ENCODE results near the gene TMEM120A.
A peak's percentile ranks its signal among the peaks of the same experiment; 100 is the strongest.

Gene TMEM120A

GRCh38 chr7:75968012-75968411 lies 26.4 kb downstream of the TMEM120A start:
- no peaks in the 10 kb centered on the region for H3K9me3 ChIP-seq (replicated peaks; ENCODE audit: insufficient read depth, low read length)
- no peaks in the 10 kb centered on the region for H3K36me3 ChIP-seq (replicated peaks; ENCODE audit: insufficient read depth, low read length)
- no peaks in the 10 kb centered on the region for H4K20me1 ChIP-seq (ENCODE audit: insufficient read depth, low read length)
- H3K9me2 ChIP-seq (replicated peaks; ENCODE audit: insufficient read depth, low read length) = no peaks in the 10 kb centered on the region
- H3K4me3 ChIP-seq (ENCODE audit: low read length) = no peak overlapping the region
- no peak for TF ChIP-seq CTCF (IDR thresholded peaks at IDR 0.05; ENCODE audit: low read length)
- TF ChIP-seq EZH2 (optimal IDR thresholded peaks at IDR 0.05; ENCODE audit: low read depth, low read length) = no peak
- no peak for TF ChIP-seq EZH2phosphoT487 (IDR thresholded peaks at IDR 0.05; ENCODE audit: low read length)
- H3K79me2 ChIP-seq (ENCODE audit: low read length) = no peaks in the 10 kb centered on the region
- no peaks in the 10 kb centered on the region for H3K27me3 ChIP-seq (replicated peaks; ENCODE audit: insufficient read depth, low read length)
- no peaks in the 10 kb centered on the region for H3K4me1 ChIP-seq (ENCODE audit: low read length)
- DNase-seq = no peak
- no peaks in the 10 kb centered on the region for H3F3A ChIP-seq (ENCODE audit: insufficient read depth, low read length)
- no peak overlapping the region for H2AFZ ChIP-seq (ENCODE audit: low read length)
- H3K4me2 ChIP-seq (ENCODE audit: low read depth, low read length) = no peak overlapping the region
- H3K27ac ChIP-seq (ENCODE audit: low read length) = no peak overlapping the region
- H3K9ac ChIP-seq (ENCODE audit: low read length) = no peak overlapping the region

GRCh38 chr7:75967487-75967997 lies 26.9 kb downstream of the TMEM120A start:
- no peak for TF ChIP-seq CTCF (IDR thresholded peaks at IDR 0.05; ENCODE audit: low read length)
- no peak for TF ChIP-seq EZH2phosphoT487 (IDR thresholded peaks at IDR 0.05; ENCODE audit: low read length)
- TF ChIP-seq EZH2 (optimal IDR thresholded peaks at IDR 0.05; ENCODE audit: low read depth, low read length) = no peak
- Histone ChIP-seq H3K79me2 (ENCODE audit: low read length) (no peaks in the 10 kb centered on the region), H2AFZ (ENCODE audit: low read length) (no peak overlapping the region), H3K36me3 (replicated peaks; ENCODE audit: insufficient read depth, low read length) (no peaks in the 10 kb centered on the region), H3K4me3 (ENCODE audit: low read length) (no peak overlapping the region), H3K9me3 (replicated peaks; ENCODE audit: insufficient read depth, low read length) (no peaks in the 10 kb centered on the region), H3K27me3 (replicated peaks; ENCODE audit: insufficient read depth, low read length) (no peaks in the 10 kb centered on the region), H3K4me1 (ENCODE audit: low read length) (no peaks in the 10 kb centered on the region), H3F3A (ENCODE audit: insufficient read depth, low read length) (no peaks in the 10 kb centered on the region), H3K9ac (ENCODE audit: low read length) (no peak overlapping the region), H3K9me2 (replicated peaks; ENCODE audit: insufficient read depth, low read length) (no peaks in the 10 kb centered on the region), H4K20me1 (ENCODE audit: insufficient read depth, low read length) (no peaks in the 10 kb centered on the region), H3K4me2 (ENCODE audit: low read depth, low read length) (no peak overlapping the region), H3K27ac (ENCODE audit: low read length) (no peak overlapping the region)
- no peak for DNase-seq

- H3K79me2 ChIP-seq (ENCODE audit: low read length) = no peaks in the 10 kb centered on the region
- no peak overlapping the region for H3K27ac ChIP-seq (ENCODE audit: low read length)
- no peaks in the 10 kb centered on the region for H3K36me3 ChIP-seq (replicated peaks; ENCODE audit: insufficient read depth, low read length)
- DNase-seq = no peak
- H3K4me2 ChIP-seq (ENCODE audit: low read depth, low read length) = no peak overlapping the region
- no peaks in the 10 kb centered on the region for H3K4me1 ChIP-seq (ENCODE audit: low read length)
- no peak overlapping the region for H2AFZ ChIP-seq (ENCODE audit: low read length)
- H3K9me3 ChIP-seq (replicated peaks; ENCODE audit: insufficient read depth, low read length) = no peaks in the 10 kb centered on the region
- no peaks in the 10 kb centered on the region for H3K9me2 ChIP-seq (replicated peaks; ENCODE audit: insufficient read depth, low read length)
- TF ChIP-seq EZH2phosphoT487 (IDR thresholded peaks at IDR 0.05; ENCODE audit: low read length) = no peak
- H3K27me3 ChIP-seq (replicated peaks; ENCODE audit: insufficient read depth, low read length) = no peaks in the 10 kb centered on the region
- no peak overlapping the region for H3K4me3 ChIP-seq (ENCODE audit: low read length)
- H4K20me1 ChIP-seq (ENCODE audit: insufficient read depth, low read length) = no peaks in the 10 kb centered on the region
- H3K9ac ChIP-seq (ENCODE audit: low read length) = no peak overlapping the region
- H3F3A ChIP-seq (ENCODE audit: insufficient read depth, low read length) = no peaks in the 10 kb centered on the region
Observed at GRCh38 chr7:75967055-75967454, 27.3 kb downstream of the TMEM120A start.

GRCh38 chr7:75966190-75966961 lies 28.0 kb downstream of the TMEM120A start:
- Histone ChIP-seq H3K4me2 (ENCODE audit: low read depth, low read length) (peak overlapping the region; percentile 9; the same call in 1 of the 2 replicates), H3K9me3 (replicated peaks; ENCODE audit: insufficient read depth, low read length) (no peaks in the 10 kb centered on the region), H3K27ac (ENCODE audit: low read length) (no peak overlapping the region), H3K36me3 (replicated peaks; ENCODE audit: insufficient read depth, low read length) (no peaks in the 10 kb centered on the region), H3K4me1 (ENCODE audit: low read length) (no peaks in the 10 kb centered on the region), H3K9ac (ENCODE audit: low read length) (no peak overlapping the region), H3F3A (ENCODE audit: insufficient read depth, low read length) (no peaks in the 10 kb centered on the region), H3K4me3 (ENCODE audit: low read length) (no peak overlapping the region), H3K9me2 (replicated peaks; ENCODE audit: insufficient read depth, low read length) (no peaks in the 10 kb centered on the region), H3K27me3 (replicated peaks; ENCODE audit: insufficient read depth, low read length) (no peaks in the 10 kb centered on the region), H2AFZ (ENCODE audit: low read length) (no peak overlapping the region), H4K20me1 (ENCODE audit: insufficient read depth, low read length) (no peaks in the 10 kb centered on the region), H3K79me2 (ENCODE audit: low read length) (no peaks in the 10 kb centered on the region)
- no peak for TF ChIP-seq EZH2 (optimal IDR thresholded peaks at IDR 0.05; ENCODE audit: low read depth, low read length)
- TF ChIP-seq CTCF (IDR thresholded peaks at IDR 0.05; ENCODE audit: low read length) = no peak
- no peak for TF ChIP-seq EZH2phosphoT487 (IDR thresholded peaks at IDR 0.05; ENCODE audit: low read length)
- DNase-seq = peak; percentile 34

Data from MM.1S (cell line).